Parathyroid adenoma (tissue), 2 donors: ENCODE measurements around the gene SLC39A11.

Experiments
- H2AFZ ChIP-seq: fragments of 300-600 bp; sonication (generic); one replicate; pipeline ENCODE4 v1.7.0; 2017; ENCODE audit warnings: antibody characterized with exemption, mild to moderate bottlenecking
- H3K27ac ChIP-seq: fragments of 300-600 bp; sonication (generic); one replicate; pipeline ENCODE4 v1.7.0; 2017
- H3K27me3 ChIP-seq: fragments of 300-600 bp; sonication (generic); one replicate; pipeline ENCODE4 v1.7.0; 2017; ENCODE audit warnings: low read length; ENCODE audit not compliant: control insufficient read depth, insufficient read depth
- H3K36me3 ChIP-seq: fragments of 300-600 bp; sonication (generic); one replicate; pipeline ENCODE4 v1.7.0; 2017; ENCODE audit warnings: low read length; ENCODE audit not compliant: control insufficient read depth, insufficient read depth
- H3K4me1 ChIP-seq: fragments of 300-600 bp; sonication (generic); one replicate; pipeline ENCODE4 v1.7.0; 2017; ENCODE audit warnings: control low read depth
- H3K4me2 ChIP-seq: fragments of 300-600 bp; sonication (generic); one replicate; pipeline ENCODE4 v1.7.0; 2017; ENCODE audit warnings: low read length
- H3K4me3 ChIP-seq: fragments of 300-600 bp; sonication (generic); one replicate; pipeline ENCODE4 v1.7.0; 2017; ENCODE audit warnings: low read depth, low read length
- H3K79me2 ChIP-seq: fragments of 300-600 bp; sonication (generic); one replicate; pipeline ENCODE4 v1.7.0; 2017; ENCODE audit warnings: control low read depth
- H3K9ac ChIP-seq: fragments of 300-600 bp; sonication (generic); one replicate; pipeline ENCODE4 v1.7.0; 2017; ENCODE audit warnings: mild to moderate bottlenecking
- H3K9me3 ChIP-seq: fragments of 300-600 bp; sonication (generic); one replicate; pipeline ENCODE4 v1.7.0; 2017; ENCODE audit warnings: low read length; ENCODE audit not compliant: control insufficient read depth
- TF ChIP-seq, protein P1 (sequence below): fragments of 300-600 bp; sonication (generic); IDR thresholded peaks from one replicate; pipeline ENCODE4 v1.7.0; 2017; ENCODE audit warnings: antibody characterized with exemption, mild to moderate bottlenecking
- donor health status: primary hyperparathyroidism.

SLC39A11 gene

DNA sequence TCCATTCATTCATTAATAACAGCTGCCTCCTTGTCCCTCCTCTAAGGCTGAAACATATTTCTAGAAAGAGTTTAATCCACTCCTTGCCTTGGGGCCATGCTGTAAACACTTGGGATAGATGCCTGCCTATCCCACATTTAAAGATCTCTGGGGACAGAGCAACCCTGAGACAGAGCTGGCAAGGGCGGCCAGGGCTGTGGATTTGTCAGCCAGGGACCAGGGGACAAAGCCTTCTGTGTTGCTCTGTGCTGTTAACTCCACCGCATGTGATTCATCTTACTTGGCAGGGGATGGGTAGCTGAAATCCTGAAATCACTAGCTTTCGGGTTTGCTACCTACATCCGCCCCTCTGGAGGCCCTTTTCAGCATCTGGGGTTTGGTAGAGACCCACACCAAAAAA lies 392.9 kb downstream of the SLC39A11 start:
- Histone ChIP-seq H3K4me3 (no peak overlapping the region), H3K4me1 (no peaks in the 10 kb centered on the region), H3K36me3 (no peaks in the 10 kb centered on the region), H3K27me3 (no peaks in the 10 kb centered on the region), H3K9ac (no peak overlapping the region), H3K79me2 (no peaks in the 10 kb centered on the region), H3K9me3 (no peaks in the 10 kb centered on the region), H3K4me2 (no peak overlapping the region), H3K27ac (no peak overlapping the region), H2AFZ (no peak overlapping the region)
- TF ChIP-seq, protein P1, sequence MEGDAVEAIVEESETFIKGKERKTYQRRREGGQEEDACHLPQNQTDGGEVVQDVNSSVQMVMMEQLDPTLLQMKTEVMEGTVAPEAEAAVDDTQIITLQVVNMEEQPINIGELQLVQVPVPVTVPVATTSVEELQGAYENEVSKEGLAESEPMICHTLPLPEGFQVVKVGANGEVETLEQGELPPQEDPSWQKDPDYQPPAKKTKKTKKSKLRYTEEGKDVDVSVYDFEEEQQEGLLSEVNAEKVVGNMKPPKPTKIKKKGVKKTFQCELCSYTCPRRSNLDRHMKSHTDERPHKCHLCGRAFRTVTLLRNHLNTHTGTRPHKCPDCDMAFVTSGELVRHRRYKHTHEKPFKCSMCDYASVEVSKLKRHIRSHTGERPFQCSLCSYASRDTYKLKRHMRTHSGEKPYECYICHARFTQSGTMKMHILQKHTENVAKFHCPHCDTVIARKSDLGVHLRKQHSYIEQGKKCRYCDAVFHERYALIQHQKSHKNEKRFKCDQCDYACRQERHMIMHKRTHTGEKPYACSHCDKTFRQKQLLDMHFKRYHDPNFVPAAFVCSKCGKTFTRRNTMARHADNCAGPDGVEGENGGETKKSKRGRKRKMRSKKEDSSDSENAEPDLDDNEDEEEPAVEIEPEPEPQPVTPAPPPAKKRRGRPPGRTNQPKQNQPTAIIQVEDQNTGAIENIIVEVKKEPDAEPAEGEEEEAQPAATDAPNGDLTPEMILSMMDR: no peak

DNA sequence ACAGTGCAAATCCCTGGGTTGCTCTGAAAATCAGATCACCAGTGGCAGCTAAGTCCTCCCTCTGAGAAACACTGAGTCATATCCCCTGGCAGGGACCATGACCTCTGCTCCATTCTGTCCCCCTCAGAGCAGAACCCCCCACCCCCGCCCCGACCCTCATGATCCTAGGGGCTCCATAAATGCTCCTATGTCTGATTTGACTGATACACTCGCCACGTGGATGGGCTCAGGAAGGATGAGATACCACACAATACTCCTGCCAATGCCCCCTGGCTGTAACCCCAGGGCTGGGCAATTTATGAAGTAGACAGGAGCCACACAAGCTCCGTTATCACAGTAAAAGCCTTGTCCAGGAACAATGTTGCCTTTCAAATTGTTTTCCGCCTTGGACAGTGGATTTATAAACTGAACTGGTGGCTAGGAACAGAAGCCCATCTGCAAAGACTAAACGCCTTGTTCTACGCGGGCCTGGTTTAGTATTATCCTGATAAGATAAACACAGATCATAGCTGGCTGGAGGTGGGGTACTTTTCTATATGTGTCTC lies 394.8 kb downstream of the SLC39A11 start:
- TF ChIP-seq, protein P1: no peak
- Histone ChIP-seq H3K4me3 (no peak overlapping the region), H3K4me2 (no peak overlapping the region), H3K9ac (no peak overlapping the region), H2AFZ (no peak overlapping the region), H3K9me3 (no peaks in the 10 kb centered on the region), H3K4me1 (no peaks in the 10 kb centered on the region), H3K79me2 (no peaks in the 10 kb centered on the region), H3K27me3 (no peaks in the 10 kb centered on the region), H3K27ac (no peak overlapping the region), H3K36me3 (no peaks in the 10 kb centered on the region)

DNA sequence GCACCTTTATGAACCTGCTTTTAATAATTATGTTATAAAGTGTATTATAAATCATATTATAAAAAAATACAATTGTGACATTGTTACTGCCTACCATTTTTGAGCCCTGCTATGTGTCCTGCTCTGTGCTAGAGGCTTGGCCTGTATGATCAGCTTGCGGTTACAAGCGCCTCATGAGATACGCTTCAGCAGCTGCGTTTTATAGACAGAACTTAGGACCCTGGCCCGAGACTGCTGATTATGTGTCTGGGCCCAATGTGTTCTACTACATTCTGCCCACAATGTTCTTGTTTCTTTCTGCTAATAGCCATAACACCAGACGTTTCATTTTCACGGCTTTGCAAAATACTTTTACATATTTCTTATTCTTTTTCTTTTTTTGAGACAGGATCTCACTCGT lies 395.8 kb downstream of the SLC39A11 start:
- Histone ChIP-seq H3K79me2 (no peaks in the 10 kb centered on the region), H3K4me3 (no peak overlapping the region), H3K27ac (no peak overlapping the region), H3K9me3 (no peaks in the 10 kb centered on the region), H2AFZ (no peak overlapping the region), H3K9ac (no peak overlapping the region), H3K4me2 (no peak overlapping the region), H3K4me1 (no peaks in the 10 kb centered on the region), H3K36me3 (no peaks in the 10 kb centered on the region), H3K27me3 (no peaks in the 10 kb centered on the region)
- TF ChIP-seq, protein P1: no peak

DNA sequence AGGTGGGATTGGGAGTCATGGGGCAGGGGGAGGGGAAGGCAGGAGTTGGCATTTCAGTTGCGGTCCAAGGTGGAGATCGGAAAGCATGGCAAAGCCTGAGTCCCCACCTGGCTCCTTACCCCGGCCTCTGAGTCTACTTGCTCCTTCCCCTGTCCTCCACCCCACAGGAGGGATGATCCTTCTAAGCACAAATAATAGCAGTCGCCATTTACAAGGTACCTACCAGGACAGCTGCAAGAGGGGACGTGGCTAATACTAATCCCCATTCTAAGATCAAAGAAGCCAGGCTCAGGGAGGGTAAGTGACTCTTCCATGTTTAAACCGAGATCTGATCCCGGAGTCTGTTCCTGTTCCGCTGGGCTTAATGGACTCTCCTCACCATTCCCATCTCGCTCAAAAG lies 396.3 kb downstream of the SLC39A11 start:
- Histone ChIP-seq H3K27ac (no peak overlapping the region), H3K4me1 (no peaks in the 10 kb centered on the region), H3K79me2 (no peaks in the 10 kb centered on the region), H3K4me2 (no peak overlapping the region), H3K9ac (no peak overlapping the region), H2AFZ (no peak overlapping the region), H3K27me3 (no peaks in the 10 kb centered on the region), H3K4me3 (no peak overlapping the region), H3K9me3 (no peaks in the 10 kb centered on the region), H3K36me3 (no peaks in the 10 kb centered on the region)
- TF ChIP-seq, protein P1: no peak

DNA sequence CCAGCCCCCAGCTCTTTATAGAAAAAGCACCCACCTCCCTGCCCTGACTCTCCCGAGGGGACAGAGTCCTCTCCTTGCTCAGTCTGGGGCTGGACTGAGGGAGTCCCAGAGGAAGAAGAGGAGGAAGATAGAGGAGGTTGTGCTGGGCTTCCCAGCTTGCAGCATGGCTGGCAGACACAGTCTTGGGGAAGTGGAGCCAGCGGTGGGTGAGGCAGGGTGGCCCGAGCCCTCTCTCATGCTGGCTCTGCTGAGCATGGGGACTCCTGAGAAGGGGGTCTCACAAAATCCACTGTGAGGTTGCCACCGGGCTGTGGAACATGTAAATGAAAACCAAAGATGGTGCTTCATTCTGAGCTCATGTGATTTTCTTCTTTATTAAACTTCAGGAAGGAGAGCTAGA lies 398.5 kb downstream of the SLC39A11 start:
- TF ChIP-seq, protein P1: no peak
- H3K27ac ChIP-seq: no peak overlapping the region
- H3K4me1 ChIP-seq: no peaks in the 10 kb centered on the region
- no peaks in the 10 kb centered on the region for H3K27me3 ChIP-seq
- H3K9me3 ChIP-seq: no peaks in the 10 kb centered on the region
- H3K79me2 ChIP-seq: no peaks in the 10 kb centered on the region
- H3K4me2 ChIP-seq: no peak overlapping the region
- no peak overlapping the region for H2AFZ ChIP-seq
- no peak overlapping the region for H3K4me3 ChIP-seq
- H3K36me3 ChIP-seq: no peaks in the 10 kb centered on the region
- no peak overlapping the region for H3K9ac ChIP-seq
